Measurements from ENCODE around the gene DDX39B.
"Not testable (repeated sequence)": the region's sequence is repeated elsewhere in the genome, so short reads cannot be mapped to it uniquely, and the experiment has no call there.

The DDX39B gene

DNA sequence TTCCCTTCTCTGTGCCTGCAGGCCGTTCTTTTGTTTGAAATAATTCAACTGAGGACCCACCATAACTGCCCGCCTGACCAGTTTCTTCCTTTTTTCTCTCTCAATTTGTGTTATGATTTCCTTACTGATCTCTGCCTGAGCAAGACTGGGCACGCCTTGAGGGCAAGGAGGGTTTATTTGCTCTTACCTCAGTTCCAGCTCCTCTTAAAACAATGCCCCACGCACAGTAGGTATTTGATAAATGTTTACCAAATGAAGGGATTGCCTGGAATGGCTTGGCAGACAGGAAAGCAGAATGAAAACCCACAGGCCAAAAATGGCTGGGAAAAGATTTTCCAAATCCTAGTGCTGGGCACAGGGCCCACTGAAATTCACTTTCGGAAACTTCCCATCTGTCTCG, 54.1 kb downstream of the DDX39B start:
- DNase-seq: not testable (repeated sequence)

DNA sequence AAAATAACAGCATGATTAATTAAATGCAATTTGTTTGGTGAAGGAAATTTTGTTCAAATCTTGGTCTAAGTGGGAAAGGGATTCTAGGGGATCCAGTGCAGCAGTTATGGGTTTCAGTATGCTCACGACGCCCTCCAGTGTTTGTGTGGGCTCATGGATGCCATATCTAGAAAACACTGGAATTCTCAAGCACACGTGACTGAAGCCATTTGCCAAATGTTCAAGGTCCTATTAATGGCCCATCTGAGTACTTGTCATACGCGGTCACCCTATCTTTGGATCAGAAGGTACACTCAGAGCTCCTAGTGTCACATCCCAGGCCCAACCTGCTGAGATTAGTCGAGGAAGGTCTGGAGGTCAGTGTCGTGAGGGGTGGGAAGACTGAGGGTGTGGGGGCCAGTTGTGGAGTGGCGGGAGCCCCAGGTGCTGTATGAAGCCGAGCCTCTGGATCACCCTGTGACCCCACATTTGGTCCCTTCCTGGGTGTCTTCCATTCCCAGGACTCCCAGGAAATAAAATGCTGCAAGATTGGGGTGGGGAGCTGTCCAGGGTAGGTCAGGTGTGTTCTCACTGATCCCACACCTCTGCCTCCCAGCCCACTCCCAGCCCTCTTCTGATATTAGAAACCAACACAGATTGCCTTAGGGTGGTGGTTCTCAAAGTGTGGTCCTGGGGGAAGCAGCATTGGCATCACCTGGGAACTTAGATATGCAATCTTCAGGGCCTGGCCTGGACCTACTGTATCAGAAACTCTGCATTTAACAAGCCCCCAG, 55.6 kb downstream of the DDX39B start:
- not testable (repeated sequence) for DNase-seq

DNA sequence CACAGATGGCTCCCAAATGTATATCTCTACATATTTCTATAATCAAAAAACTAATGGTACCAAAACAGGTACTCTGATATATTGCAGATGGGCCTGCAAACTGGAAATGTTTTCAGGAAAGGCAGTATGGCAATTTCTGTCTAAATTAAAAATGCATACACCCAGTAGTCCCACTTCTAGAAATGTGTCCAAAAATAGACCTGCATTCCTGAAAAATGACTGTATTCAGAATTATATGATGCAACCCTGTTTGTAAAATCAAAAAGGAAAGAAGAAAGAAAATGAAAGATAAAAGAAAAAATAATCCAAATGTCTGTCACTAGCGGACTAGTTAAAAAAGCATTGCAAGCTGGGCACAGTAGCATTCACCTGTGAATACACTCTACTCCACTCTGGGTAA, 56.7 kb downstream of the DDX39B start:
- no peak for DNase-seq

DNA sequence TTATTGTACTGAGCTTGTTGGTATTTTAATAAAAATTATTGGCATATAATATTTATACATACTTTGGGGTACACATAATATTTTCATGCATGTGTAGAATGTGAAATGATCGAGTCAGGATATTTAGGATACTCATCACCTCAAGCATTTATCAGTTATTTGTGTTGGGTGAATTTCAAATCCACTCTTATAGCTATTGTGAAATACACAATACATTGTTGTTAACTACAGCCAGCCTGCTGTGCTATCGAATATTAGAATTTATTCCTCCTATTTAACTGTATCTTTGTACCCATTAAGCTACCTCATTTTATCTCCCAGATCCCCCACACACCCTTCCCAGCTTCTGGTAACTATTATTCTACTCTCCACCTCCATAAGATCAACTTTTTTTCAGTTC, 58.4 kb downstream of the DDX39B start:
- DNase-seq: no peak

DNA sequence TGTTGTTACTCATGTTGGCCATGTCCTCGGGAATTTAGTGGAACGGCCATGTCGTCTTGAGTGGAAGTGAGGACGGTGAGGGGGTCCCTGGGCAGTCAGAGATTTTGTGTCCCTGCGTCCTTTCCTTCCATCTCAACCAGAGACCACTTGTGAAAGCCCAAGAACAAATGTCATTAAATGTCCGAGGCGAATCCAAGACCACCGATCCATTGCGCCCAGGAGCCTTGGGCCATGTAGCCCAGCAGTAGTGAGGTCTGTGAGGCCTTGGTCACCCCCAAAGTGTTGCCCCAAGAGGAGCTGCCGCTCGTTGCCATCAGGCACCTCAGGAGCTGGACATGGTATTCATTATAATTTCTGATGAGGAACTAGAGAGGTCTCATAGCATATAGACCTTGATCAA, 61.2 kb downstream of the DDX39B start:
- no peak for DNase-seq

All from hypothalamus (tissue), 51 donors.